ENCODE results near the gene LTBP2. TPM values are rescaled to one million over a fixed set of nuclear protein-coding genes. Genes with fewer than 3 reads are reported as not detected.
A peak's percentile ranks its signal among the peaks of the same experiment; 100 is the strongest.

Gene LTBP2
- polyA plus RNA-seq, 1 experiment: 41.1 TPM

- POLR2A ChIA-PET: no interaction called here
- CTCF ChIA-PET: interaction anchor here (1.4 to 3.3 kb wide), 3 partner anchors 9 to 284 kb away, joined by 3 to 12 read pairs (median 11); partner anchors contain the start of gene LTBP2
- TF ChIP-seq CTCF (IDR thresholded peaks at IDR 0.05; ENCODE audit: insufficient read depth, low read depth, low read length): no peak
- no peaks in the 10 kb centered on the region for H3K36me3 ChIP-seq (ENCODE audit: control insufficient read depth, insufficient read depth, low read length)
- no peaks in the 10 kb centered on the region for H3K27me3 ChIP-seq (ENCODE audit: control insufficient read depth, insufficient read depth, low read length)
- no peak overlapping the region for H3K4me3 ChIP-seq (ENCODE audit: low read depth, low read length)
- DNase-seq (ENCODE audit: low read depth): no peak
Observed at GRCh38 chr14:74622257-74622656, 10.2 kb upstream of the LTBP2 start.

DNA sequence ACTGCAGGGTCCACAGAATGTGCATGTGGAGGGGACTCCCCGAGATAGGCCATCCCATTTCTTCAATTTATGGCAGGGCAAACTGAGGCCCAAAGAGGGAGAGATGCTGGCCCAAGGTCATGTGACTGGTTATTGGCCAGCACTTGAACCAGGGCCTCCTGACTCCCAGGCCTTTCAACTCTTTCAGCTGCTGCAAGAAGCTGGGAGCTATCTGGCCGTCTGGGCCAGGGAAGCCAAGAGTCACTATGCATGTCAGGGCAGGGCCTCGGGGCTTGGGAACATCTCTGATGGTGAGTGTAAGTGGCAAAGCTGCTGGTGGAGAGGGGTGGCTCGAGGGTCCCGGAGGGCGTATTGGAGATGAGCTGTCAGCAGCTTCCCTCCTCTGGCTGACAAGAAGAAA lies 9.5 kb upstream of the LTBP2 start:
- CTCF ChIA-PET: interaction anchor here (1.0 to 3.3 kb wide), 7 partner anchors 10 to 143 kb away, joined by 3 to 11 read pairs (median 4); no protein-coding TSS in a partner anchor
- no peak for DNase-seq (ENCODE audit: low read depth)
- POLR2A ChIA-PET: interaction anchor here (0.5 kb wide), 1 partner anchor 257 kb away, joined by 8 read pairs; no protein-coding TSS in a partner anchor

GRCh38 chr14:74620923-74621322 lies 8.9 kb upstream of the LTBP2 start:
- POLR2A ChIA-PET: no interaction called here
- no peak for DNase-seq (ENCODE audit: low read depth)
- TF ChIP-seq CTCF (IDR thresholded peaks at IDR 0.05; ENCODE audit: insufficient read depth, low read depth, low read length): no peak
- CTCF ChIA-PET: interaction anchor here (1.0 to 4.0 kb wide), 8 partner anchors 11 to 143 kb away, joined by 3 to 20 read pairs (median 4); partner anchors contain the start of gene LTBP2
- H3K36me3 ChIP-seq (ENCODE audit: control insufficient read depth, insufficient read depth, low read length): no peaks in the 10 kb centered on the region
- no peak overlapping the region for H3K4me3 ChIP-seq (ENCODE audit: low read depth, low read length)
- no peaks in the 10 kb centered on the region for H3K27me3 ChIP-seq (ENCODE audit: control insufficient read depth, insufficient read depth, low read length)

More for the DNA sequence above, 9.5 kb upstream of the LTBP2 start:
- H3K36me3 ChIP-seq (ENCODE audit: control insufficient read depth, insufficient read depth, low read length): no peaks in the 10 kb centered on the region
- no peaks in the 10 kb centered on the region for H3K27me3 ChIP-seq (ENCODE audit: control insufficient read depth, insufficient read depth, low read length)
- H3K4me3 ChIP-seq (ENCODE audit: low read depth, low read length): no peak overlapping the region
- no peak for TF ChIP-seq CTCF (IDR thresholded peaks at IDR 0.05; ENCODE audit: insufficient read depth, low read depth, low read length)

- TF ChIP-seq CTCF (IDR thresholded peaks at IDR 0.05; ENCODE audit: insufficient read depth, low read depth, low read length): no peak
- Histone ChIP-seq H3K4me3 (ENCODE audit: low read depth, low read length) (no peak overlapping the region), H3K36me3 (ENCODE audit: control insufficient read depth, insufficient read depth, low read length) (no peaks in the 10 kb centered on the region), H3K27me3 (ENCODE audit: control insufficient read depth, insufficient read depth, low read length) (no peaks in the 10 kb centered on the region)
- ChIA-PET POLR2A (interaction anchor here (0.6 kb wide), 1 partner anchor 13 kb away, joined by 9 read pairs; no protein-coding TSS in a partner anchor), CTCF (interaction anchor here (1.0 to 4.0 kb wide), 7 partner anchors 10 to 144 kb away, joined by 3 to 20 read pairs (median 4); partner anchors contain the start of gene LTBP2)
- peak; percentile 79 for DNase-seq (ENCODE audit: low read depth)
Observed at GRCh38 chr14:74620497-74620921, 8.5 kb upstream of the LTBP2 start.

- no peaks in the 10 kb centered on the region for H3K27me3 ChIP-seq (ENCODE audit: control insufficient read depth, insufficient read depth, low read length)
- TF ChIP-seq CTCF (IDR thresholded peaks at IDR 0.05; ENCODE audit: insufficient read depth, low read depth, low read length): no peak
- H3K4me3 ChIP-seq (ENCODE audit: low read depth, low read length): no peak overlapping the region
- no peaks in the 10 kb centered on the region for H3K36me3 ChIP-seq (ENCODE audit: control insufficient read depth, insufficient read depth, low read length)
- ChIA-PET CTCF (interaction anchor here (1.7 to 4.0 kb wide), 4 partner anchors 9 to 48 kb away, joined by 4 to 20 read pairs (median 8); partner anchors contain the start of gene LTBP2), POLR2A (interaction anchor here (0.6 kb wide), 1 partner anchor 14 kb away, joined by 9 read pairs; no protein-coding TSS in a partner anchor)
- DNase-seq (ENCODE audit: low read depth): peak; percentile 96
Observed at GRCh38 chr14:74619672-74620131, 7.7 kb upstream of the LTBP2 start.
